Astrocyte (in vitro differentiated cells and primary cell): ENCODE measurements around the gene USP25. TPM values are rescaled to one million over a fixed set of nuclear protein-coding genes. Genes with fewer than 3 reads are reported as not detected.

ENCODE experiments used
- DNase-seq: peaks from one replicate; pipeline ENCODE4 v3.0.0-alpha.2; 2010; ENCODE audit warnings: low read depth
- FAIRE-seq: peaks from 2 replicates; lab custom pipeline; 2011; peaks lifted over from hg19 to GRCh38; lab: Jason Lieb, UNC
- H2AFZ ChIP-seq: 2 replicates; pipeline ENCODE4 v1.6.0; 2012; ENCODE audit warnings: low read depth, low read length, inconsistent platforms
- H3K27ac ChIP-seq: 2 replicates; pipeline ENCODE4 v1.5.1; 2011; ENCODE audit warnings: low read depth, low read length, inconsistent platforms
- H3K27me3 ChIP-seq: 2 replicates; pipeline ENCODE4 v1.6.0; 2011; ENCODE audit warnings: low read length, inconsistent platforms; ENCODE audit not compliant: insufficient read depth
- H3K36me3 ChIP-seq: 2 replicates; pipeline ENCODE4 v1.5.1; 2011; ENCODE audit warnings: low read length, inconsistent platforms; ENCODE audit not compliant: insufficient read depth
- H3K4me1 ChIP-seq: 2 replicates; pipeline ENCODE4 v1.5.1; 2011; ENCODE audit warnings: low read length, inconsistent platforms; ENCODE audit not compliant: insufficient read depth
- H3K4me2 ChIP-seq: 2 replicates; pipeline ENCODE4 v1.6.0; 2012; ENCODE audit warnings: low read length, inconsistent platforms
- H3K4me3 ChIP-seq: 2 replicates; pipeline ENCODE4 v1.5.1; 2011; ENCODE audit warnings: low read depth, mild to moderate bottlenecking, low read length, inconsistent platforms; ENCODE audit not compliant: insufficient read depth
- H3K79me2 ChIP-seq: 2 replicates; pipeline ENCODE4 v1.6.0; 2012; ENCODE audit warnings: mild to moderate bottlenecking, low read length, inconsistent platforms; ENCODE audit not compliant: insufficient read depth
- H3K9ac ChIP-seq: 2 replicates; pipeline ENCODE4 v1.6.0; 2012; ENCODE audit warnings: mild to moderate bottlenecking, low read length, inconsistent platforms
- H3K9me3 ChIP-seq: 2 replicates; pipeline ENCODE4 v1.5.1; 2012; ENCODE audit warnings: low read depth, mild to moderate bottlenecking, low read length, inconsistent platforms; ENCODE audit not compliant: insufficient read depth
- H4K20me1 ChIP-seq: 2 replicates; pipeline ENCODE4 v1.6.0; 2012; ENCODE audit warnings: low read length, inconsistent platforms; ENCODE audit not compliant: insufficient read depth
- H3K27ac Mint-ChIP-seq: one replicate; pipeline ENCODE4 v1.8.0; 2021; ENCODE audit warnings: mild to moderate bottlenecking, mixed read lengths; ENCODE audit not compliant: unreplicated experiment
- H3K27me3 Mint-ChIP-seq: one replicate; pipeline ENCODE4 v1.8.0; 2021; ENCODE audit warnings: low read depth, mixed read lengths; ENCODE audit not compliant: unreplicated experiment
- H3K36me3 Mint-ChIP-seq: one replicate; pipeline ENCODE4 v1.8.0; 2021; ENCODE audit warnings: low read depth, mixed read lengths; ENCODE audit not compliant: unreplicated experiment
- H3K4me1 Mint-ChIP-seq: one replicate; pipeline ENCODE4 v1.8.0; 2021; ENCODE audit warnings: low read depth, mixed read lengths; ENCODE audit not compliant: unreplicated experiment
- H3K4me3 Mint-ChIP-seq: one replicate; pipeline ENCODE4 v1.8.0; 2021; ENCODE audit warnings: mild to moderate bottlenecking, moderate library complexity, mixed read lengths; ENCODE audit not compliant: unreplicated experiment
- H3K9me3 Mint-ChIP-seq: one replicate; pipeline ENCODE4 v1.8.0; 2021; ENCODE audit warnings: mild to moderate bottlenecking, mixed read lengths; ENCODE audit not compliant: unreplicated experiment
- CTCF ChIP-seq: IDR thresholded peaks from 2 replicates; pipeline ENCODE4 v1.5.1; 2011; ENCODE audit warnings: low read depth, mild to moderate bottlenecking, inconsistent platforms, low read length, moderate library complexity; ENCODE audit not compliant: insufficient read depth
- EZH2 ChIP-seq: IDR thresholded peaks from 2 replicates; pipeline ENCODE4 v1.6.1; 2012; ENCODE audit warnings: mild to moderate bottlenecking, low read length, inconsistent platforms; ENCODE audit not compliant: insufficient read depth
- total RNA-seq: library from RNA; stranded (reverse); gene quantifications from 2 replicates; pipeline ENCODE4 v1.2.1, GENCODE V29; 2021

The USP25 gene
- total RNA-seq, 1 donor from 2014 or later, result 49.5 TPM

- TF ChIP-seq CTCF, result no peak
- no peak for TF ChIP-seq EZH2
- no peaks in the 10 kb centered on the region for H3K9me3 Mint-ChIP-seq
- Histone ChIP-seq H3K4me3 (no peak overlapping the region), H3K9me3 (no peaks in the 10 kb centered on the region), H3K4me2 (no peak overlapping the region), H4K20me1 (no peaks in the 10 kb centered on the region), H3K4me1 (no peaks in the 10 kb centered on the region), H3K36me3 (no peaks in the 10 kb centered on the region), H2AFZ (no peak overlapping the region), H3K79me2 (no peaks in the 10 kb centered on the region), H3K9ac (no peak overlapping the region), H3K27me3 (no peaks in the 10 kb centered on the region), H3K27ac (no peak overlapping the region)
- H3K27ac Mint-ChIP-seq, result no peak overlapping the region
- FAIRE-seq (no peak), DNase-seq (no peak)
- H3K4me1 Mint-ChIP-seq, result peaks cover 12% of the 10 kb centered on the region
- no peak overlapping the region for H3K4me3 Mint-ChIP-seq
- no peaks in the 10 kb centered on the region for H3K27me3 Mint-ChIP-seq
- H3K36me3 Mint-ChIP-seq, result peaks cover 2% of the 10 kb centered on the region
These were observed 199.8 kb downstream of the USP25 start for GRCh38 chr21:15929536-15929935.
